ENCODE data around the gene ZDHHC11B. TPM values are rescaled to one million over a fixed set of nuclear protein-coding genes. Genes with fewer than 3 reads are reported as not detected.
"Not testable (repeated sequence)": the region's sequence is repeated elsewhere in the genome, so short reads cannot be mapped to it uniquely, and the experiment has no call there.

ZDHHC11B gene
- total RNA-seq, 1 experiment from 2014 or later, result 0.19 TPM

DNA sequence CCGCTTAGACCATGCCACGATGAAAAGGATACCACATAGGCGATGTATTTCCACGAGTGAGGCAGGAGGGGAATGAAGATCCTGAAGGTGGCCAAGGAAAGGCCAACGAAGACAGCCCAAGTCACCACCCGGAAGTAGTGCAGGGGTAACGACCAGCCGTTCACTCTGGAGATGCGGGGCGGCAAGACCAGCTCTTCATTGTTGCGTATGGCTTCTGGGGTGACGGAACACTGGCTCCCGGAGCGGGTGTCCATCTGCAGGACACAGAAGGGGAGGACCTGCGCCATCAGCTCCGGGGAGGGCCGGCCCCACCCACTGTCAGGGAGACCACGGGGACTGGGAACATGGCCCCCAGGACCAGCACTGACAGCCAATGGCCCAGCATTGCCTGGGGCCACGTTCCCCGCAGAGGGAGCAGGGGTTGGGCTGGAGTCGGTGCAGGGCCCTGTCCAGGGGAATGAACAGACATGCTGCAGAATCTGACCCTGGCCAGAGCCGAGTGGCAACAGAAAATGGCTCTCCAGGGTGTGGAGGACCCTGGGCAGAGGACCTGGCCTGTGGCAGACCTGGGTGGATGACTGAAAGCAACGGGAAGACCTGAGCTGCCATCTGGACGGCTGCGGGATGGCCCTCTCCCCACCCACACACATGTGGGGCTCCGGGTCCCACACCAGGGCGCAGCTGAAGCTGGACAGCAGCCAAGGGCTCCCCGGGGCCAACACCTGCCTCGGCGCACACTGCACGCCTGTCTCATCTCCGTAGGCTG lies 17.7 kb downstream of the ZDHHC11B start:
- no peak for DNase-seq (ENCODE audit: low spot score)

DNA sequence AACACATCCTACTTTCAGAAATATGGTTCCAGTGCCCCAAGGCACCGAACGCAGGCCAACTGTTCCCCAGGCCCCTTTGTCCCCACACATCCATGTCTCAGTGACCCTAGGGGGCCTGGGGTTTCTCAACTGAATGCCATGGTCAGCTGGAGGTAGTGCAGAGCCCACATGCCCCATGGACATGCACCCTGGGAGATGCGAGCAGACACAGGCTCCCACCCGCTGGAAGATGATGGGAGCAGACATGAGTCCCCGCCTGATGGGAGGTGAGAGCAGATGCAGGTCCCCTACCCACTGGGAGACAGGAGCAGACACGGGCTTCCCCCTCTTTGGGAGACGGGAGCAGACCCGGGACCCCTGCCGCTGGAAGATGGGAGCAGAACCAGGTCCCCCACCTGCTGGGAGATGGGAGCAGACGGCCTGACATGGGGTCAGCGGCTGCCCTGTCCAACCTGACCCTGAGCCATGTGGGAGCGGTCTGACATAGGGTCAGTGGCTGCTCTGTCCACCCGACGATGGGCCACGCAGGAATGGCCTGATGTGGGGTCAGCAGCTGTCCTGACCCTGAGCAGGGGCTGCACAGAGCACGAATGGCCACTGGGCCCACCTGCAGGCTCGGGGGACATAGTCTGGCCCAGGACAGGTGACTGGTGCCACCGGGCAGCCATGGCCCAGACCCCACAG lies 18.4 kb downstream of the ZDHHC11B start:
- no peak for DNase-seq (ENCODE audit: low spot score)

- no peak for DNase-seq (ENCODE audit: low spot score)
Observed at GRCh38 chr5:763998-764781, 20.3 kb downstream of the ZDHHC11B start.

DNA sequence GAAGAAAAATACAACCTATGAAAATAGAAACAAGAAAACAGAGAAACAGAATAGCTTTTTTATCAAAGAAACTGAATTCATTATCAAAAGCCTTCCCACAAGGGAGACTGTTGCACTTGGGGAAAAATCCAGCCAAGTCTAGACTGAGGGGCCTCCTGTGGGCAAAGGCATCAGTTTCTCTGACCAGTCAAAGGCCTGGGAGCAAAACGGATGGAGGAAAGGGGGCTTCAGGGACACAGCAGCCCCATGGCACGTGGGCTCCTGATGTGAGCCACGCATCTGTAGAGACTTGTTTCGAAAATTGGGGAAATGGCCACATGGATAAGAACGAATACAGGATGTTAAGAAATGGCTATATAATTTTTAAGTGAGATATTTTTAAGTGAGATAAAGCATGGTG lies 21.1 kb downstream of the ZDHHC11B start:
- no peak for DNase-seq (ENCODE audit: low spot score)

DNA sequence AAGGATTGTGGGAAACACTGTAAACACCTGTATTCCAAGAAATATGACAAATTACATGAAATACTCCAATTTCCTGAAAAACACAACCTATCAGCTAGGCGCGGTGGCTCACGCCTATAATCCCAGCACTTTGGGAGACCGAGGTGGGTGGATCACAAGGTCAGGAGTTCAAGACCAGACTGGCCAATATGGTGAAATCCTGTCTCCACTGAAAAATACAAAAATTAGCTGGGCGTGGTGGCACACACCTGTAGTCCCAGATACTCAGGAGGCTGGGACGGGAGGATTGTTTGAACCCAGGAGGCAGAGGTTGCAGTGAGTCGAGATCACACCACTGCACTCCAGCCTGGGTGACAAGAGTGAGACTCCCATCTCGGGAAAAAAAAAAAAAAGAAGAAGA lies 21.5 kb downstream of the ZDHHC11B start:
- not testable (repeated sequence) for DNase-seq (ENCODE audit: low spot score)

DNA sequence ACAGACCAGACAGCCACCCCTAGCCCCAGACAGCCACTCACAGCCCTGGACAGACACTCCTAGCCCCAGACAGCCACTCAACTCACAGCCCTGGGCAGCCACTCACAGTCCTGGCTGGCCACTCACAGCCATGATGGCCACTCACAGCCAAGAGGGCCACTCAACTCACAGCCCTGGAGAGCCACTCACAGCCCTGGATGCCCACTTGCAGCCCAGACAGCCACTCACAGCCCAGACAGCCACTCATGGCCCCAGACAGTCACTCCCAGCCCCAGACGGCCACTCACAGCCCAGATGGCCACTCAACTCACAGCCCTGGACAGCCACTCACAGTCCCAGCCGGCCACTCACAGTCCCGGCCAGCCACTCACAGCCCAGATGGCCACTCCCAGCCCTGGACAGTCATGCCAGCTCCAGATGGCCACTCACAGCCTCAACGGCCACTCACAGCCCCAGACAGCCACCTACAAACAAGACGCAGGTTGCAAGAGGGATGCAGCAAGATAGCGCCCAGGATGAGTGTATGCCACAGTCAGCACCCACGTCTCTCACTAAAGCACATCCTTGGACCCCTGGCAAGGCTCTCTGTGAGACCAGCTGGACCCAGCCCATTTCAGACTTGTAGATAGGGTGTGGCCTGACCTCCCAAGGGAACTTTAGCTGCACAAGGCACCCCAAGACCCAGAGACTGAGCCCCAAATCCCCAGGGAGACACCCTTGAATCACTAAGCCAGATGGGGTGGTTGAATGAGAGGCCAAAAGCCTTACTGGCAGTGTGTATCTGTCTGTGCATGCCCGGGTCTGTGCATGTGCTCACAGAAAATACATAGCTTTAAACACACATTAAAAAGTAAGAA lies 22.4 kb downstream of the ZDHHC11B start:
- DNase-seq (ENCODE audit: low spot score), result no peak

DNA sequence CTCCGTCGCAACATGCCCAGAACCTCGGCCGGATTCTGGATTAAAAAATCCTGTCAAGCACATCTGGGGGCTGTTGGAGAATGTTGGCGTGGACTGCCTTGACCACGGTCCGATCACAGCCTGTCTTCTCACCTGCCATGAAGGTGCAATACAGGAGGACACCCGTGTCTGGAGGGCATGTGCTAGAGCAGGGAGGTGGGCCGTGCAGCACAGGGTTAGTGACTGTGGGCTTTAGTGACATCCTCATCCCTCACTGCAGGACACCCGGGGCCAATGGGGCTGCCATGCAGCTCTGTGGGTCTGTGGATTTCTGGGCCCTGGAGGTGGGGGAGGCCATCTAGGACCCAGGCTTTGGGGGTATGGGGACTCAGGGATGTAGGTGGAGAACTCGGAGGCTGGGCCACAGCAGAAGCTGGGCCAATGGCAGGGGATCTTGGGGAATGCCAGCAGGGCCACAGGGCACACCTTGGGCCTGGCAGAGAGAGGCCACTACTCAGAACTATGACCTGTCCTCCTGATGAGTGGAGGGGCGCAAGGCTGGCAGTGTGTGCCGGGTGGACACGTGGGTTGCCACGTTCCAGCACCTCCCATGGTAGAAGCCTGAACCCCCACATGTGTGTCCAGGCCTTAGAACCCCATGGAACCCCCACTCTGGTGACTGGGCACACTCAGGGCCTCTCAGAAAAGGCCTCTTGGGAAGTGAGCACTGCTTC lies 23.3 kb downstream of the ZDHHC11B start:
- DNase-seq (ENCODE audit: low spot score), result no peak

DNA sequence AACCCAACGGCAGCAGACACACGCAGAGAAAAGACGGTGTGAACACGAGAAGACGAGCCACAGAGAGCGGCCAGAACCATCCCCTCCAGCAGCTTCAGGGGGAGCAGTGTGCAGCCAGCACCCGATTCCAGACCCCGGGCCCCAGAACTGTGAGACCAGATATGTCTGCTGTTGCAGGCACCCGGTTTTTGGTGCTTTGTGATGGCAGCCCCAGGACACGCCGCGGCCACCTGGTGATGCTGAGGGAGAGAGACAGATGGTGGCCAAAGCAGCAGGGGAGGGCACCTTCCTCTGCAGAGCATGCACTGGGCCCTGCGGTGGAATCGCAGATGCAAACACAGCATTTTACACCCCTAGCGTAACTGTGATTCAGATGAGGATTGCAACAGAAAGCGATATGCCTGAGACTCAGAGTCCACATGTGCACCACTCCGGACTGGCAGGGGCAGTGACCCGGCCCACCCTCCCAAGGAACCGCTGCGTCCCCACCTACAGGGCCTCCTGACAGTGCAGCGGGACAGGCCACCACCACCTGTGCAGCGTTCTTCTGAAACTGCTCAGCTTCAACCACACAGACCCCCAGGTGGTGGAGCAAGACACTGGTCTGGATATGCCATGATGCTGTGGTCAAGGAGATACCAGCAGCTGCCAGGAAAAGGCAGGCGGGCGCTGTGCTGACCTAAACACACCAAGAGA lies 24.0 kb downstream of the ZDHHC11B start:
- DNase-seq (ENCODE audit: low spot score), result no peak

DNA sequence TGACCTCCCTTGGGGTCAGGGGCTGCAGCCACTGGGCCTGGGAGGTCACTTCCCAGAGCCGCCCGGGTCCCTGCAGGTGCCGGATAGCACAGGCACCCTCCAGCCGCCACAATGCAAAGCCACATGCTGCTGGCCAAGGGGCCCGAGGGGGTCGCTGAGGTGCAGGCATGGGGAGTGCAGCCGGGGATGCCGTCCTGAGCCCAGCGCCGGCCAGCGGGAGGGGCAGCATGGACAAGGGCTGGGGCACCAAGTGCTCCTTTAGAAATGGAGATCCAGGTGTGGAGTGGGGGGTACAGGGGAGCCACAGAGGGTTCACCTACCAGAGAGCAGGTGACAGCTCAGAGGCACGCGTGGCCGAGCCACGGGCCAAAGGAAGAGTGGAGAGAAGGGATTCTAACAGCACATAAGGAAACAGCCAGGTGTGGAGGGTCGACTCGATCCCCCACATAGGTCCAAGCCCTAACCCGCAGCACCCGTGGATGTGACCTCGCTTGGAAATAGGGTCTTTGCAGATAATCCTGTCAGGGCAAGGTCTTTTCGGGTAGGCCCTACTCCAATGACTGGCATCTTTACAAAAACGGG lies 24.7 kb downstream of the ZDHHC11B start:
- DNase-seq (ENCODE audit: low spot score), result no peak

GRCh38 chr5:759111-759751 lies 25.3 kb downstream of the ZDHHC11B start:
- DNase-seq (ENCODE audit: low spot score), result no peak

GRCh38 chr5:758698-759053 lies 25.9 kb downstream of the ZDHHC11B start:
- no peak for DNase-seq (ENCODE audit: low spot score)

DNA sequence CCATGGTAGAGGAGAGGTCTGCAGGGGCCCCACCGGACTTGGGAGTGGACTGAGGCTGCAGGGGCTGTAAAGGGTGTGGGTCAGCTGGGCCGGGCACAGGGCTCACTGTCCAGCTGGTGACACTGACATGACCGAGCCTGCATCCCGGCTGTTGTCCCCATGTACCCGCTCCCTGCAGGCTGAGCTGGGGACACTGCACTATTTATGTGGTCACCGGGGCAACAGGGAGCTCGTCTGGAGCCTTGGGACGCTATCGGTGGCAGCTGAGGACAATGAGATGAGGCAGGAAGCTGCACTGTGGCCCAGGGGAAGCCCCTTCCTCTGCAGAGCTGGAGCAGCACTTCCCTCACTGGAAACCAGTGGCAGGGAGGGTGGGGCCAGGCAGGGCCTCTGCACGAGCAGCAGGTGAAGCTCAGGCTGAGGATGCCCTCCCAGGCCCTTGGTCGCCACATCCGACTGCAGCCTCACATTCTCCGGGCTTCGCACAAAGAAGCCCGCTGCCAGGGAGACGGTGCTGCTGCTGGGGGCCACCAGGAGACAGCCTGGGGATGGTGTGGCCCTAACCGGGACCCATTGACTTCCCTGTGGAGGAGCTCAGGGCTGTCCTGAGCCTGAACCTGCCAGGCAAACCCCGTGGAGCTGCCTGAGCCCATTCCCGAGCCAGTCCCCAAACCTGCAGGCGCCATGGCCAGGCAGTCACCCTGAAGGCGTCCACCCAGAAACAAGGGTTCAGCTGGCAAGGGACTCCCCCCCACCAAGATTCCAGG lies 26.4 kb downstream of the ZDHHC11B start:
- DNase-seq (ENCODE audit: low spot score), result no peak

DNA sequence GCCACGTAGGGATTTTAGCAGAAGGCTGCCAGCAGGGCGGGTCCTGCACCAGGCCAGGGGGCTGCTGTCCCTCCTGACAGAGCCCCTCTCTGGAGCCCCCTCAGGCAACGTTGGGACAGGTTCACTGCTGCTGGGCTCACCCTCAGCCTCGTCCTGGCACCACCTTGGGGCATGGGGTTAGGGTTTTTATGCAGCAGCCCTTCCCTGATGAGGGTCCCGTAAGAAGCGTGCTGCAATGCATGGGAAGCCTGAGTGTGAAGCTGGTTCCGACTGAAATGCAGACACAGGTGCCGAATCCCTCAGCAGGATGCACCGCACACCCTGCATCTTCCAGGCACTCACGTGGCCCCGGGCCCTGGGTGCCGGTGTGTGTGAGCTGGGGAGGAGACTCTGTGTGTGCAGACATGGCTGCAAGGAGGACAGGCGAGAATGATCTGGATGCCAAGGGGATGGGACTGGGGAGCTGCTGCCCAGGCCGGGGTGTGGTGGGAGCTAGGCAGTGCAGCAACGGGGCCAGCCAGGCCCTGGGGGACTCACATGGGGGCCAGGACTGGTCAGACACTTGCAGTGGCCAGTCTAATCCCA lies 27.1 kb downstream of the ZDHHC11B start:
- DNase-seq (ENCODE audit: low spot score), result no peak

DNA sequence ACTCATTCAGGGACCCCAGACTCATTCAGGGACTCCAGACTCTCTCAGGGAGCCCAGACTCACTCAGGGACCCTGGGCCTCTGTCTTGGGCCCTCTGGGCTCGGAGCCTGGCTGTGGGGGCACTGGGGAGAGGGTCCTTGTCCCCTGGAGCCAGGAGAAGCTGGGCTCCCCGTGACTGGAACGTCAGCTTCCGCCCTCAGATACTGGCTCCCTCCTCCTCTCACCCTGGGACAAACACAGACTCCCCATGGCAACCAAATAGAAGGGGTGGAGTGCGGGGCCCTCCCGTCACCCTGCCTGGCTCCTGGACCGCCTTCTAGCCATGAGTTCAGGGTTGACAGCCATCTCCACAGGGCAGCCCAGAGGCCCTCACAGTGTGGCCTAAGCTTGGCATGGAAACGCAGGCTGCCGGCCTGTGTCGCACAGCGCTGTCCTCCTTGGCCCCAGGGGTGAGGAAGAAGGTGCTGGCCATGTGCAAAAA lies 27.6 kb downstream of the ZDHHC11B start:
- no peak for DNase-seq (ENCODE audit: low spot score)

DNA sequence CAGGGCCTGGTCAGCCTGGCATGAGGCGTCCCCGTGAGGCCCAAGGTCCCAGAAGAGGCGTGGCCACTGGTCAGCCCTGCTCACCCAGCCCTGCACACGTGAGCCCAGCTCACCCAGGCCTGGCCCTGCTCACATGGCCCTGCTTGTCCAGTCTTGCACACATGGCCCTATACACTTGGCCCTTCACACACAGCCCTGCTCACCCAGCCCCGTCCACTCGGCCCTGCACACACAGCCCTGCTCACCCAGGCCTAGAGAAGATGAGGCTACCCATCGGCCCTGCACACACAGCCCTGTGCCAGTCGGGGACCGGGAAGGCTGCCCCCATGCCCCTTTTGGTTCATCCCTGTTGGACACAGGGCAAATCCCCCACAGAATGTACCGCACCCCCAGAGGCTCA lies 28.4 kb downstream of the ZDHHC11B start:
- DNase-seq (ENCODE audit: low spot score), result no peak

DNA sequence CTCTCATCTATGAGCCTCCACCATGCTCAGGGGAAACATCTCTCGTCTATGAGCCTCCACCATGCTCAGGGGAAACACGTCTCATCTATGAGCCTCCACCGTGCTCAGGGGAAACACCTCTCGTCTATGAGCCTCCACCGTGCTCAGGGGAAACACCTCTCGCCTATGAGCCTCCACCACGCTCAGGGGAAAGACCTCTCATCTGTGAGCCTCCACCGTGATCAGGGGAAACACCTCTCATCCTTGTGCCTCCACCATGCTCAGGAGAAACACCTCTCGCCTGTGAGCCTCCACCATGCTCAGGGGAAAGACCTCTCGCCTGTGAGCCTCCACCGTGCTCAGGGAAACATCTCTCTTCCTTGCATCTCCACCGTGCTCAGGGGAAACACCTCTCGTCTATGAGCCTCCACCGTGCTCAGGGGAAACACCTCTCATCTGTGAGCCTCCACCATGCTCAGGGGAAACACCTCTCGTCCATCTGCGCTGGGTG lies 30.3 kb downstream of the ZDHHC11B start:
- not testable (repeated sequence) for DNase-seq (ENCODE audit: low spot score)

DNA sequence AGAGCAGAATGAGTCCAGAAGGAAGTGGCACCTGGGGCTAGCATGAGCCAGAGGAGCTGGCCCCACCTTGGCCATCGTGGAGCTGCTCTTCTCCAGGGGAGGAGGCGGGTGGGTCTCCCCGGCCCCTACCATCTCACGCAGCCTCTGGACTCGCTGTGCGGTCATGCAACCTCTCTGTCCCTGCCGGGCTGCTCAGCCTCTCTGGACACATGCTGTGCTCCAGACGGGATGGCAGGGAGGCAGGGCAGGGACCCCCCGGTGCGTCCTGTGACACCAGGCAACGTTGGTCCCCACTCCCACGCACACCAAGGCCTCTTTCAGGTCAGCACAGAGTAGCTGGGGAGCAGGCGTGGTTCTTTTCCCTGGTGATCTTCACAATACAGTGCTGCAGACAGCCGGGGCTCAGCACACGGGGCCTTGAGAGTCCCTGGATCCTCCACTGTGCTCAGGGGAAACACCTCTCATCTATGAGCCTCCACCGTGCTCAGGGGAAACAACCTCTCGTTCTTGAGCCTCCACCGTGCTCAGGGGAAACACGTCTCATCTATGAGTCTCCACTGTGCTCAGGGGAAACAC lies 30.9 kb downstream of the ZDHHC11B start:
- DNase-seq (ENCODE audit: low spot score), result not testable (repeated sequence)
